Measurements from ENCODE around the gene CDC42SE2.

DNA sequence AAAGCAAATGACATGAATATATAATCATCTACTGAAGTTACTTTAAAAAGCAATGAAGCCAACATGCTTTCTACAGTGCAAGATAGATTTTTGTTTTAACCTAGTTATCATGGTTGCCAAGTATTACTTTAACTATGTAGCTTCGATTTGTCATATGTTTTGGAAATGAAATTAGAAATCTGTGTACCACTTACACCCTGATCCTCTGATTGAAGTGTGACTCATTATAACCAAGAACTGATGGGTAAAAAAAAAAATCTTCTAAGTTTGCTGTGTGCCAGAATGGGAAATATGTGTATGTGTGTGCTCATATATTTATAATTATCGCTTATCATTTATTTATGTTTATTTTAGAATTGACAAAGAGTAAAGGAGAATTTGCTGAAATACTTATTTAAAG, 9.1 kb upstream of the CDC42SE2 start:
- no peak for TF ChIP-seq POLR2A (IDR thresholded peaks at IDR 0.05; ENCODE audit: low read depth, low read length)
- TF ChIP-seq CTCF (conservative IDR thresholded peaks at IDR 0.05; ENCODE audit: low read depth, low read length), result no peak
